HG03135 (cell line): ENCODE data around the gene CPPED1.
"Not testable (repeated sequence)": the region's sequence is repeated elsewhere in the genome, so short reads cannot be mapped to it uniquely, and the experiment has no call there.

Experiments
- ATAC-seq: cut with Tn5 transposase; IDR thresholded peaks from one replicate; pipeline ENCODE4 v1.9.1; 2021; ENCODE audit warnings: mild to moderate bottlenecking, moderate library complexity; ENCODE audit not compliant: unreplicated experiment

CPPED1 gene

DNA sequence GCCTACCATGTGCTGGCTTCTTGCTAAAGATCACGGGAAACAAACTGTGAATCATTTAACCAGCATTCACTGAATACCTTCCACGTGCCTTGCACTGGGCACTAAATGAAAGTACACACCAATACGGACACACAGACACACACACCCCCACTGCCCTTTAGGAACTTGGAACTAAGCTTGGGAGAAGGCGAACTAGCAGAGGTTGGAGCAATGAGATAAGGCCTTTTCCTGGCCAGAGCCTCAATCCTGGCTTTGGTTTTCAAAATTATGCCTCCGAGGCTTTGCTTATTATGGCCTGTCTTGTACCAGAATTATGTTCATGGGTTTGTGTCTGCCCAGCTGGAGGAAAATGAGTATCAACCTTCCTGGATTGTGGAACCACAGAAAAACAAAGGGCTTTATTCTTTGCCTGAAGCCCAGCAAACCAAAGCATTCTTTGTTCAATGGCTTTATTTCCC lies 32.3 kb downstream of the CPPED1 start:
- no peak for ATAC-seq

DNA sequence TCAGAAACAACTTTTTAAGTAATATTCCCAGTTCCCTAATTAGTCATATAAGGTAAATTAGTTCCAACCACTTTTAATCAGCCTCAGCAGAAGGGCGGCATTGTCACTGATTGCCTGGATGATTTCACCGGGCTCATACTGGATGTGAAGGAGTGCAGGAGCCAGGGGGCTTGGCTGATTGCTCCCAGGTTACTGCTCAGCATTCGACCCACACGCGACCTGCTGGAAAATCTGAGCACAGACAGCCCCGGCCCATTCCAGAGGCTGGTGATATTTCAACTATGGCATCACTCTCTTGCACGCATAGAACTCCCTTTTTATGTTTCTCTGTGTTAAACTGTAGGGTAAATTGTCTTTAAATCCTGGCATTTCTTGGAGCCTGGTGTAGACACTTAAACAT lies 34.2 kb downstream of the CPPED1 start:
- no peak for ATAC-seq

DNA sequence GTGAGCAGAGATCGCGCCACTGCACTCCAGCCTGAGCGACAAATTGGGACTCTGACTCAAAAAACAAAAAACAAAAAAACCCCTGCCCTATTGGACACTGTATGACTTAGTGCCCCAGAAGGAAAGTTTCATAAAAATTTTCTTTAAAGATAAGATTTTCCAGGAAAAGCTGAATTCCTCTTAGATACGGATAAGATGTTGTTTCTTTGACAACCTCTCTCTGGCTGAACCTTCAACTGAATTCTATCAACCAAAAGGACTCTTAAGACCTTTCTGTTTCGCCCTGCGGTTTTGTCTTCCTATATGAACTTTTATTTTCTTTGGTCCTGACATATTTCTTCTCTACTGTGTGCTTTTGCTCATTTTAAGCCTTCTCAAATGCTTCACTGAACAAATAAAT lies 35.8 kb downstream of the CPPED1 start:
- ATAC-seq: no peak

DNA sequence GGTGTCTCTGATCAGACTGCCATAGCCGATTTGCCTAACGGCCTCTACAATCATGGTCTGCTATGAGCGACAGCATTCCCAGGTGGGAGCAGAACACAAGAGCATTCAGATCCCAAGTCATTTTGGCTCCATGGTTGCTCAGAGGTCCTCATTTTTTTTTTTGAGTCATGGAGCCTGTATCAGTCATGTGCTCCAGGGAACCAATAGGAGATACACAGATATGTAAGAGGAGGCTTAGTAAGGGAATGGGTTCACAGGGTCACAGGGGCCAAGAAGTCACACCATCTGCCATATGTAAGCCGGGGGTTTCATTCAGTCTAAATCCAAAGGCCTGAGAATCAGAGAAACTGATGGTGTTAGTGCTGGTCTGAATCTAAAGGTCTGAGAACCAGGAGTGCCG lies 36.8 kb downstream of the CPPED1 start:
- no peak for ATAC-seq

DNA sequence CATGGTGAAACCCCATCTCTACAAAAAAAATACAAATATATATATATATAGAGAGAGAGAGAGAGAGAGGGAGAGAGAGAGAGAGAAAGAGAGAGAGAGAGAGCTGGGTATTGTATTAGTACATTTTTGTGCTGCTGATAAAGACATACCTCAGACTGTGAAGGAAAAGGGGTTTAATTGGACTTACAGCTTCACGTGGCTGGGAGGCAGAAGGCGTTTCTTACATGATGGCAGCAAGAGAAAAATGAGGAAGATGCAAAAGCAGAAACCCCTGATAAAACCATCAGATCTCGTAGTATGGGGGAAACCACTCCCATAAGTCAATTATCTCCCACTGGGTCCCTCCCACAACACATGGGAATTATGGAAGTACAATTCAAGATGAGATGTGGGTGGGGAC lies 37.5 kb downstream of the CPPED1 start:
- ATAC-seq: not testable (repeated sequence)

DNA sequence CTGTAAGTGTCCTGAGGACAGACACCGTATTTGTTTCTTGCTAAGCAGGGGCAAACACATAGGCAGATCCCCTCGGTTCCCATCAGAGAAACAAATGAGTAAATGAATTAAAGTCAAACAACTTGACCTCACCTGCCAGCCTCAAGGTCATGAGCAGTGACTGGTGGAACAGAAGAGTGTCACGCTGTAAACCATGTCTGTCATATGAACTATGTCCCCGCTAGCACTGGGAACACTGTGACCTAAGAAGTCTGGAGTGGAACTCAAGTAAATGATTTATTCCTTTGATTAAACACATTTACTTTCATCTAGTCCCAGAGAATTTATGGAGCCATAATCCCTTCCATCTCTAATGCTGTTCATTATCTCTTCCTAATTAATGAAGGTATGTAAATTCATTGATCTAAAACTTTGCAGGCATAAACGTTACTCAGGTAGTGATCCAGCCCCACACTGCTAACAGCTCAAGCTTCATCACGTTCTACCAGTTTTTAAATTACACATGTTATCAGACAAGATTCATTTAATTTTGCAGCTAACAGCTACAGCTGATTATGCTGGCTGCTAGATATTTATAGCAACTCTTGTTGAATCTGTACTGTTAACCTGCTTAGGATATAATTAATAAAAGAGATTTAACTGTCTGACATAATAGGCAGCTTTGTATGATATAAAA lies 38.7 kb downstream of the CPPED1 start:
- ATAC-seq: no peak

DNA sequence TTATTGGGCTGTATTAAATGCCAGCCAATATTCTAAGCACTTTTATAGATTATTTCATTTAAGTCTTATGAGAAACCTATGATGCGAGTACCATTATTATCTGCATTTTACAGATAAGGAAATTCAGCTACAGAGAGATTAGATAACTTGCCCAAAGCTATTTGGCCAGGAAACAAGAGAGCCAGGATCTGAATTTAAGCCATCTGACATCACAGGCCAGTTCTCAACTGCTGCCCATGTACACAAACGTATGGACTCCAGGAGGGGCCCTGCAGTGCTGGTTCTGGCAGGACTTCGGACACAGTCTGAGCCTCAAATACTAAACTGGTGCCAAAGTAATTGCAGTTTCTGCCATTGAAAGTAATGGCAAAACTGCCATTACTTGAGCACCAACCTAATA lies 40.2 kb downstream of the CPPED1 start:
- ATAC-seq: no peak

DNA sequence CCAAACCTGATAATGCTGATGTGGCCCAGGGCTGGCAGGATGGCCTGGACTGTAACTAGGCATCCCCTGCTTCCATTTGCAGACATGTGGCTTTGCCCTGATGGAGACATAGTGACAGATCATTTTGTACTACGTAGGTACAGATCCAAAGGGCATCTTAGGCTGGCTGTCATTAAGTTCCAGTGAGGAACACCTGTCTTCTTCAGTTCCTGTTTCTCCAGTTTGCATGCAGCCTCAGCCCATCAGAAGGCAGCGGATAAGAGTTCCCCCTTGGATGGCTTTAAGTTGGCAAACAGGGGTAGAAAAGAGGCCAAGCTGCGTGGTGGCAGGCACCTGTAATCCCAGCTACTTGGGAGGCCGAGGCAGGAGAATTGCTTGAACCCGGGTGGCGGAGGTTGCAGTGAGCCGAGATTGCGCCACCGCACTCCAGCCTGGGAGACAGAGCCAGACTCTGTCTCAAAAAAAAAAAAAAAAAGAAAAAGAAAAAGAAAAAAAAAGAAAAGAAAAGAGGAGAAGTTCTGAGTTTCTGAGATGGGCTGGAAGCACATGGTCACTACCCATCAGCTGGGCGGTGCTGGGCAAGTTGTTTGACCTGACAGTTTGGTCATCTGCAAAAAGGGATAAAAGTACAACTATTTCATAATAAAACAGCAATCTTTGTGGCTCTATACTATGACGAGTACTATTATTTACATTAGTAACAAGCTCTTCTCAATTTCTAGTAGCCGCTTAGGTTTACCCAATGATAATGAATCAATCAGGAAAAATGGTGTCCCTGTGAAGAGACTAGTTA lies 42.7 kb downstream of the CPPED1 start:
- no peak for ATAC-seq

DNA sequence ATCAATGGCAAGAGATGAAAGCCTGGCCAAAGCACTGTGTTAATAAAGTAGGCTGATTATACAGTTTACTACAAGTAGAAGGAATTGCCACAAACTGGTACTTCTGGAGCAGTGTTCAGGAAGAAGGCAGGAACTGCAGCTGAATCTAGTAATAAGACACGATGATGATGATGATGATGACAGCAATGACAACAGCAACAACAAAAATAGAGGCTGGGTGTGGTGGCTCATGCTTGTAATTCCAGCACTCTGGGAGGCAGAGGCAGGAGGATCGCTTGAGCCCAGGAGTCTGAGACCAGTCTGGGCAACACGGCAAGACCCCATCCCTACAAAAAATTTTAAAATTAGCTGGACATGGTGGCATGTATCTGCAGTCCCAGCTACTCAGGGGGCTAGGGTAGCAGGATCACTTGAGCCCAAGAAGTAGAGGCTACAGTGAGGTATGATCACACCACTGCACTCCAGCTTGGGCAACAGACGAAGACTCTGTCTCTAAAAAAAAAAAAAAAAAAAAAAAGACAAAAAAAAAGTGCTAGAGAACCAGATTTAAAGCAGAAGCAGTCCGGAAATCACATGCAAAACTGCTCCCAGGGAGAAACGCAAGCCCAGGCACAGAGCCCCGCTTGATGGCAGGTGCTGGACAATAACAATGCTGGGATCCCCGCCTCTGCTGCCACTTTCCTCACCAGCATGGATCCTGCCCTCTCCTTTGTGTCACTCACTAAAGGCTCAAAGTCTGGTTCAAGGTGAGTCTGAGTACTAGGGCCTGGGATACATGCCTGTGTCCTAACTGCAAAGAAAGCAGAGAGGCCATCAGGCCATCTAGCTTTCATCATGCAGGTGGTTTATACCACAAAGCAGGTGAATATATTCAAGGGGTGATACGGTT lies 44.8 kb downstream of the CPPED1 start:
- ATAC-seq: no peak

DNA sequence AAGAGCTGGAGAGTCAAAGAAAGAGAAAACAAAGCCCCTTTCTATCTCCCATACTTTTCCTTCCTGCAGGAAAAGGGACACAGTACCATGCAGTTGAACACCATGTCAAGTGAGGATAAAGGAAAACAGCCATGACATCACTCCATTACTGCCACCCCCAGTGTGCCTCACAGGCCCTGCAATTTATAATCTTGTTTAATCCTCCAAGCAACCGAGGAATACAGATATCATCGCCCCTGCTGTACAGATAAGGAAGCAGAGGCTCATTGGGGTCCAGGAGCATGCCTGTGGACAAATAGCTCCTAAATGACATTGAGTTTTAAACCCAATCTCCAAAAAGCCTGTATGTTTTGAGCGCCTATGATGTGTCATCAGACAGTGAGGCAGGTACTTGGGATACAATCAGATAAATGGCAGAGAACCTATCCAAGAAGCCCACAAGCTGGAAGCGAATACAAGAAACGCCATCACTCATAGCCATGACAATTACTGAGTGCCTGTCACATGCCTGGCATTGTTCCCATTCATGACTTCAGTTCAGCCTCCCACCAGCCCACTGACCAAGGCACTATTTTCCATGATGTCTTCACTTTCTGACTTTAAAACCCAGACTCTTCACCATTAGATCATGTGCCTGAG lies 45.5 kb downstream of the CPPED1 start:
- ATAC-seq: no peak

DNA sequence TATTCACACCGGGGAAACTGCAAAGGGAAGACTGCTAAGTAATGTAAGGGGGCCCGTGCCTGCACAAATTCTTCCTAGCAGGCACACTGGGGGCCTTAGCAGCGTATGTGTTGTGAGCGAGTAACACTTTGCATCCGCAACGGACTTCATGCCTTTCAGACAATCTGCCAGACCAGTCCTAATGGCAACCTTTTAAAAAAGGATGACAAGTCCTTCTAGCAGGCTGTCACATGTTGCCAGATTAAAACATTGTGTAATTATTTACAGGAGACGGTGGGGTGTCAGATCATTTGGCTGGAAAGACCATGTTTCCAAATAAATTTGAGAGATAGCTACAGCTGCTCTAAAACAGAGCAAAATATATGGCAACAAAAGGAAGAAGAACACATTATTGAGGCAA lies 46.1 kb downstream of the CPPED1 start:
- ATAC-seq: no peak

DNA sequence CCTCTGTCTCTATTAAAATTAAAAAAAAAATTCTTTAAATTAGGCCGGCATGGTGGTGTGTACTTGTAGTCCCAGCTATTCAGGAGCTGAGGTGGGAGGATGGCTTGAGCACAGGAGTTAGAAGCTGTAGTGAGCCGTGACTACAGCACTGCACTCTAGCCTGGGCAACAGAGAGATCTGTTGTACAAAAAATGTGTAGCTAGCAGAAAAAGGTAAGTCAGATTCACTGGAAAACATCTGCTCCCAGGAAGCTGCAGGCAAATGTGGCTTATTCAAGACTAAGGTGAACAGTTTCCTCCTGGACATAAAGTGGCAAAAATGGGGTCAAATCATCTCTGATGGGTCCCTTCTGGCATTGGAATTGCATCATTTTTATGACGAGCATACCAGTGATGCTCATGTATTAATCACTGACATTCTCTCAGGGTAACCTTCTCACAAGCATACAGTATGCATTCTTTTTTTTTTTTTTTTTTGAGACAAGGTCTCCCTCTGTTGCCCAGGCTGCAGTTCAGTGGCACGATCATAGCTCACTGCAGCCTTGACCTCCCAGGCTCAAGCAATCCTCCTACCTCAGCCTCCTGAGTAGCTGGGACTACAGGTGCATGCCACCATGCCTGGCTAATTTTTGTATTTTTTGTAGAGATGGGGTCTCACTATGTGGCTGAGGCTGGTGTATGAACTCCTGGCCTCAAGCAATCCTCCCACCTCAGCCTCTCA lies 48.7 kb downstream of the CPPED1 start:
- no peak for ATAC-seq

DNA sequence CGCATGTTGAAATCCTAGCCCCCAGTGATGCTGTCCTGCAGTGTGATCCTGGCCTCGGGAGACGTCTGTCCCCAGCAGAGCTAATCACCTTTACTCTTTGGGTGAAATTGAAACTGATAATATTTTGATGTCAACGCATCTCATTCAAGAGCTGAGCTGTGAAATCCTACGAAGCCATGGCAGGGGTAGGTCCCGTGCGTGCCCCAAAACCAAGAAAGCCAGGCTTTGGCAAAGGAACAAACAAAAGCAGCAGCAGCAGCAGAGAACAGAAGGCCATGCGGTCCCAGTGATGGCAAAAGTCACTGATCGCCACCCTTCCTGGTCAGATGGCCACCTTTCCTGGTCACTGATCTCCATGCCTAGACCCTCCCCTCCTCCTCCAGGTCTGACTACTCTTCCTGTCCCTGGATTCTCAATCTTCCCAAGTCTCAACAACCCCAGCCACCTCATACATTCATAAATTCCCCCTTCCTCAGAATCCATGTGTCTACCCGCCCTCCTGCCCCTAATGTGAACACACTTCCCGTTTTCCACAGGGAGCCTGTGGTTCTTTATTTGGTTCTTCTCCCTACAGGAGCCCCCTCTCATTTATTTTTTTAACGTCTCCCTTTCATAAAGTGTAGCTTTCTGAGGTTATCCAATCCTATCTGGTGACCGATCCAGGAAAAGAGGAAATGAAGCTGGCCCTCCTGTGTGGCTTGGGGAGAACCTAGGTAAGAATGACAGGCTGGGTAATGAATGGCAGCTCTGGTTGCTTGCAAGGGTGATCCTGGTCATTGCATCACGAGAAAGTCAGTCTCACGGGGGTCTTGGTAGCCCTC lies 50.3 kb downstream of the CPPED1 start:
- no peak for ATAC-seq

DNA sequence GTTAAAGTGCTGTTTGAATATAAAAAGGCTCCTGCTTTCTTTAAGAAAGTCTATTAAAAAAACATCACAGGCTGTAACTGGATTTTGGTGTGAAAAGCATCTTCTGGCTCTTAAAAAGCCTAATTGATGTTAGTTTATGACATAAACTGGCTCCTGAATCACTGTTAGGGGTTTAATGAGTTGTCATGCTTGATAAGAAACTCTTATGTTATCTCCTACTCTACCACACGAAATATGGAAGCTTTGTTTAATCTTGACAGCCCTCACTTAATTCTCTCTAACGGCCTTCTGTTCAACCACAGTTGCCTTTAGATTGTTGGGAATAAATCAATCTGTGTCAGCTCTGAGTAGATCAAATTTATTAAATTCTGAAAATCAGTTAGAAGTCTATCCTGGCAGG lies 51.5 kb downstream of the CPPED1 start:
- no peak for ATAC-seq

DNA sequence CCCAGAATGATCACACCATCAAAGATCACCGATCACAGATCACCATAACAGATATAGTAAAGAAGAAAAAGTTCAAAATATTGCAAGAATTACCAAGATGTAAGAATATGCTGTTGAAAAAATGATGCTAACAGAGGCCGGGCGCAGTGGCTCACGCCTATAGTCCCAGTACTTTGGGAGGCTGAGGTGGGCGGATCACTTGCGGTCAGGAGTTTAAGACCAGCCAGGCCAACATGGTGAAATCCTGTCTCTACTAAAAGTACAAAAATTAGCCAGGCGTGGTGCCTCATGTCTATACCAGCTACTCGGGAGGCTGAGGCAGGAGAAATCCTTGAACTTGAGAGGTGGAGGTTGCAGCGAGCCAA lies 53.2 kb downstream of the CPPED1 start:
- ATAC-seq: no peak

DNA sequence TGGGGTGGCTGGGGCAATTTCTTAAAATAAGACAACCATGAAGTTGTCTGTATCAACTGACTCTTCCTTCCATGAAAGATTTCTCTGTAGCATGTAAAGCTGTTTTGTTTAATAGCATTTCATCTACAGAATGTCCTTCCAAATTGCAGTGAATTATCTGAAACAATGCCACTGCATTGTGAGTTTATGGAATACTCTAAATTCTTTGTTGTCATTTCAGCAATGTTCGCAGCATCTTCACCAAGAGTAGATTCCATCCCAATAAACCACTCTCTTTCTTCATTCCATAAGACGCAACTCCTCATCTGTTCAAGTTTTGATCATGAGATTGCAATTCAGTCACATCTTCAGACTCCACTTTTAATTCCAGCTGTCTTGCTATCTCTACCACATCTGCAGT lies 54.6 kb downstream of the CPPED1 start:
- no peak for ATAC-seq

DNA sequence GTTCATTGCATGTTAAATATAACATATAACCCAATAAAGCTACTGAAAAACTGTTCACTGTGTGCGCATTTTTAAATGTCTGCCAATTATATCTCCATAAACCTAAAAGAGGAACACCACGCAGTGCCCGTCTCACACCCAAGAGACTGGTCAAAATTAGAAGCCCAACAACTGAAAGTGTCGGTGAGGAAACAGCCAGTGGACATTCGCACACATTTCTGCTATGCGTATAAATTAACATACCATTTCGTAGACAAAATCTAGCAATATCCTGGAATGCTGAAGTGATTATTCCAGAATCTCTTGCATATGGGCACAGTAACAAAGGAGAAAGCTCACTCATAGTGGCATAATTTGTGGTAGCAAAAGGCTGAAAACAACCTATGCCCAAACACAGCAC lies 55.9 kb downstream of the CPPED1 start:
- no peak for ATAC-seq

DNA sequence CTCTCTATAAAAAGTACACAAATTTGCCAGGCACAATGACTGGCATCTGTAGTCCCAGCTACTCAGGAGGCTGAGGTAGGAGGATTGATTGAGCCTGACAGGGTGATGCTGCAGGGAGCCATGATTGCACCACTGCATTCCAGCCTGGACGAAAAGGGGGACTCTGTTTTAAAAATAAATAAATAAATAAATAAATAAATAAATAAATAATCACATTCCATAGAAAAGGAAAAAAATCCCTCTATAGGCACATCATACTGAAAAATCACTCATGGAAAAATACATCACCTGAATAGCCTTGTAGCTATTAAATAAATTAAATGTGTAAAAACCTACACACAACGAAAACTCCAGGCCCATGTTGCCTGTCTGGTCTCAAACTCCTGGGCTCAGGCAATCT lies 56.4 kb downstream of the CPPED1 start:
- ATAC-seq: no peak

DNA sequence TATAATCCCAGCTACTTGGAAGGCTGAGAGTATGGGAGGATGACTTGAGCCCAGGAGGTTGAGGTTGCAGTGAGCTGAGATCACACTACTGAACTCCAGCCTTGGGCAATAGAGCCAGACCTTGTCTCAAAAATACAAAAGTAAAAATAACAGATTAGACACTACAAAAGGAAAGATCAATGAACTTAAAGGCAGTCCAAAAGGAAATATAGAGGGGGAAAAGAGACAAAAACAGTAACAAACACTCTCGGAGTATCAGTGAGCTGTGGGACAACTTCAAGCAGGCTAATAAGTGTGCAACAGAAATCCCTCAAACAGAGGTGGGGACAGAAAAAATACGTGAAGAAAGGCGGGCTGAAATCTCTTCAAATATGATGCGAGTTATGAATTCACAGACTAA lies 58.8 kb downstream of the CPPED1 start:
- ATAC-seq: no peak

DNA sequence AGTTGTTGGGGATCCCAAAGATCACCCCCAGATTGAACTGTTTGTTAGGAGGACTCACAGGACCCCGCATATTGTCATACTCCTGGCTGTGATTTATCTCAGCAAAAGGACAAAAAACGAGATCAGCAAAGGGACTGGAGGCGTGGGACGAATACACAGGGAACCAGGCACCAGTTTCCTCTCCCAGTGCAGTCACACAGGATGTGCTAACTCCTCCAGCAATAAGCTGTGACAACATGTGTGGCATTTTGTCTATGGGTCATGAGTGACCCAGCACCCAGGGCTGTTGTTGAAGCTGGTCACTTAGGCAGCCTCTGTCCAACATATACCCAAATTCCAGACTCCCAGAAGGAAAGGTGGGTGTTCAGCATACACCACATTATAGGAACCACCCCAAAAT lies 60.9 kb downstream of the CPPED1 start:
- ATAC-seq: no peak
